Measurements from ENCODE around the gene SCMH1. TPM values are rescaled to one million over a fixed set of nuclear protein-coding genes. Genes with fewer than 3 reads are reported as not detected.

Gene SCMH1
- total and polyA plus RNA-seq, 2 donors (not counting 3 experiments of a cell fraction or from before 2014, with no cell fraction given) = 39.9 to 40.7 TPM

- H3K4me2 ChIP-seq (ENCODE audit: insufficient read depth, low read length) = no peak overlapping the region
Measured at GRCh38 chr1:40977716-40978115, 264.4 kb downstream of the SCMH1 start.

More at GRCh38 chr1:40977716-40978115, 264.4 kb downstream of the SCMH1 start:
- Histone ChIP-seq H4K20me1 (replicated peaks; ENCODE audit: control insufficient read depth, extremely low read depth, insufficient read depth, low read length) (no peaks in the 10 kb centered on the region), H3K36me3 (ENCODE audit: control insufficient read depth in 2 of 2, extremely low read depth in 1 of 2, insufficient read depth in 2 of 2, low read length in 2 of 2) (no peaks in the 10 kb centered on the region), H3K27ac (ENCODE audit: insufficient read depth, low read depth, low read length) (no peak overlapping the region), H3K9me1 (replicated peaks; ENCODE audit: control insufficient read depth, extremely low read depth, insufficient read depth, low read length) (no peaks in the 10 kb centered on the region), H3K9me3 (replicated peaks; ENCODE audit: control insufficient read depth, insufficient read depth, low read length) (no peaks in the 10 kb centered on the region), H3K79me2 (ENCODE audit: control insufficient read depth, insufficient read depth, low read length) (peaks cover 27% of the 10 kb centered on the region), H2AFZ (ENCODE audit: low read depth, low read length) (no peak overlapping the region), H3K4me1 (ENCODE audit: control insufficient read depth, extremely low read depth, insufficient read depth, low read length) (peaks cover 18% of the 10 kb centered on the region), H3K27me3 (ENCODE audit: control insufficient read depth in 2 of 2, insufficient read depth in 2 of 2, low read length in 2 of 2) (no peaks in the 10 kb centered on the region), H3K4me3 (replicated peaks in 1 of 3; ENCODE audit: insufficient read depth in 1 of 3, low read depth in 1 of 3, low read length in 3 of 3) (no peak overlapping the region), H3K9ac (replicated peaks; ENCODE audit: extremely low read depth, insufficient read depth, low read length) (no peak overlapping the region)
- TF ChIP-seq GATA2 (IDR thresholded peaks at IDR 0.05; ENCODE audit: insufficient read depth, insufficient read length, low read depth, low read length) (no peak), POLR2A (IDR thresholded peaks at IDR 0.05; ENCODE audit: low read depth, low read length) (no peak), POLR2AphosphoS5 (IDR thresholded peaks at IDR 0.05; ENCODE audit: insufficient read depth, low read depth, low read length) (no peak), MYC (IDR thresholded peaks at IDR 0.05; ENCODE audit: low read depth, low read length) (no peak), MAX (IDR thresholded peaks at IDR 0.05; ENCODE audit: insufficient read depth, insufficient read length) (no peak), CTCF (IDR thresholded peaks at IDR 0.05; ENCODE audit: extremely low read depth in 1 of 2, insufficient read depth in 1 of 2, low read depth in 1 of 2, low read length in 2 of 2) (no peak), FOS (IDR thresholded peaks at IDR 0.05; ENCODE audit: borderline replicate concordance, insufficient read depth, low read length) (no peak), EZH2 (IDR thresholded peaks at IDR 0.05; ENCODE audit: borderline replicate concordance, low read depth, low read length, severe bottlenecking) (no peak), JUN (IDR thresholded peaks at IDR 0.05; ENCODE audit: borderline replicate concordance, insufficient read depth, insufficient read length, low read depth) (no peak)
- no peak for DNase-seq (ENCODE audit: low read depth, low spot score)
- no peak for FAIRE-seq
- intact Hi-C loops (cut with micrococcal nuclease) (no loop called here), dilution Hi-C loops (cut with MboI; ENCODE audit: extremely low pct_ligation_motif_present, low sequenced_read_pairs) (no loop called here)
- ChIA-PET POLR2A (no interaction called here), CTCF (interaction anchor here (1.5 kb wide), 1 partner anchor 29 kb away, joined by 4 read pairs; no protein-coding TSS in a partner anchor)
- BruUV-seq (replicated peaks) = no TSS peak

Other genes with a start within 250 kb of the SCMH1 start
- gene SLFNL1, start 220.6 kb downstream of the SCMH1 start, total RNA-seq = 0.29 and 0.39 TPM in 2 replicates
- 0.14 and 0.25 TPM in 2 replicates for gene SLFNL1, start 220.6 kb downstream of the SCMH1 start, polyA plus RNA-seq
- 0.18 and 0.38 TPM in 2 replicates for gene FOXO6, start 119.1 kb upstream of the SCMH1 start, total RNA-seq
- 0.04 and 0.05 TPM in 2 replicates for gene FOXO6, start 119.1 kb upstream of the SCMH1 start, polyA plus RNA-seq
- not detected in 2 replicates for gene EDN2, start 242.4 kb upstream of the SCMH1 start, total RNA-seq
- not detected in 2 replicates for gene EDN2, start 242.4 kb upstream of the SCMH1 start, polyA plus RNA-seq

All from endothelial cell of umbilical vein (primary cell).